Transverse colon (tissue), 4 donors: ENCODE results near the gene PCNX1. TPM values are rescaled to one million over a fixed set of nuclear protein-coding genes. Genes with fewer than 3 reads are reported as not detected.

Source experiments
- DNase-seq: peaks from one replicate; pipeline ENCODE4 v3.0.0-alpha.2; 2019
- H3K27ac ChIP-seq, 4 donors: fragments of 200-600 bp; sonication (generic); 2 replicates each; pipeline ENCODE4 v1.5.1; 2016 to 2018; ENCODE audit warnings: inconsistent platforms in 4 of 4
- H3K27me3 ChIP-seq: fragments of 200-600 bp; sonication (generic); 2 replicates; pipeline ENCODE4 v1.5.1; 2017; ENCODE audit warnings: inconsistent platforms
- H3K36me3 ChIP-seq, 4 donors: fragments of 200-600 bp; sonication (generic); 2 replicates each; pipeline ENCODE4 v1.5.1; 2017 to 2019; ENCODE audit warnings: inconsistent platforms in 4 of 4
- H3K4me1 ChIP-seq, 4 donors: fragments of 200-600 bp; sonication (generic); 2 replicates each; pipeline ENCODE4 v1.5.1; 2017 to 2020; ENCODE audit warnings: inconsistent platforms in 4 of 4
- H3K4me3 ChIP-seq, 4 donors: fragments of 200-600 bp; sonication (generic); 1 replicate in 1 of 4; 2 replicates in 3 of 4; pipeline versions ENCODE4 v1.5.1 to v1.6.1; 2017 to 2019; ENCODE audit warnings: inconsistent platforms in 4 of 4
- H3K9me3 ChIP-seq, 2 donors: fragments of 200-600 bp; sonication (generic); 2 replicates each; pipeline ENCODE4 v1.5.1; 2017 to 2019; ENCODE audit warnings: inconsistent platforms in 2 of 2
- CTCF ChIP-seq, 5 experiments: fragments of 200-600 bp in 3 of 5; fragments of 450-650 bp in 2 of 5; sonication (generic) in 3 of 5; IDR thresholded peaks; 1 replicate in 2 of 5; 2 replicates in 3 of 5; pipeline ENCODE4 v1.5.1; 2016 to 2017; ENCODE audit warnings: antibody characterized with exemption in 5 of 5, inconsistent platforms in 3 of 5, mild to moderate bottlenecking in 2 of 5, moderate library complexity in 1 of 5
- EP300 ChIP-seq: sonication (generic); formaldehyde crosslinking; IDR thresholded peaks from one replicate; pipeline ENCODE4 v1.6.1; 2017; ENCODE audit warnings: antibody characterized with exemption, low read depth
- POLR2A ChIP-seq: fragments of 450-650 bp; IDR thresholded peaks from one replicate; pipeline ENCODE4 v1.6.1; 2016; ENCODE audit warnings: antibody characterized with exemption, mild to moderate bottlenecking, moderate library complexity
- POLR2AphosphoS5 ChIP-seq, 3 donors: sonication (generic); formaldehyde crosslinking; IDR thresholded peaks; one replicate each; pipeline ENCODE4 v1.6.1; 2016; ENCODE audit warnings: antibody characterized with exemption in 3 of 3
- WGBS, 2 donors: methylation state at CpG; one replicate each; pipeline ENCODE4 v1.1.5; 2018; ENCODE audit warnings: low coverage in 1 of 2; 5-methylcytosine and 5-hydroxymethylcytosine counted together
- in situ Hi-C, 4 donors: fragments of 200-750 bp; cut with MboI; loops; one replicate each; pipeline versions ENCODE4 v1.15.0 to v1.15.1; 2017; ENCODE audit warnings: low sequenced_read_pairs in 3 of 4, low pct_ligation_motif_present in 1 of 4, low pct_unique_long_range_greater_than_20kb in 1 of 4
- intact Hi-C: fragments of 100-400 bp; cut with DNase I; formaldehyde crosslinking; loops from one replicate; pipeline ENCODE4 v1.15.1; 2023; ENCODE audit warnings: low total_unique reads
- total RNA-seq, 4 donors: library from RNA; depleted of rRNA; stranded (reverse); fragments of >200 nt; gene quantifications; one replicate each; pipeline ENCODE4 v1.1.0, GENCODE V29; 2016

PCNX1 gene
- total RNA-seq, 4 donors from 2014 or later = 15.0 to 64.6 (median 46.0) TPM

DNA sequence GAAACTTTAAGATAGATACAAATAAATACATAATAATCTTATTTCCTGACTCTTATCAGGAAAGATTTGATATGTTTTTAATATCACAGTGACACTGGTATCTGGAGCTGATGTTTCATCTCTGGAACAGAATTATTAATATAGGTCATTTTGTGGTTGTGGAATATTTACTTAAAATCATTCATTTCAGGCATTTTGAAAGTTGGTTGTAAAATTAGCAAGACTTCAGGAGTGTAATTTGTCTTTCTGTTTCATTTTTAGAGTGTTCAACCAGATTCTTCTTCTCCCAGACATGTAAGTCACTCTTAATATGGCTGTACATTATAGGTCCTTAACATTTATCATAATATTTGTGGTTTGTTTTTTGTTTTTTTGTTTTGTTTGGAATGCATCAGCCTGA lies 115.7 kb downstream of the PCNX1 start:
- in situ Hi-C loops = no loop called here
- no peak for DNase-seq
- no peak overlapping the region for H3K27ac ChIP-seq
- peaks cover 0 to 24% (median 8%) of the 10 kb centered on the region in 4 donors for H3K36me3 ChIP-seq
- H3K4me1 ChIP-seq = peaks cover 0 to 5% (median 0%) of the 10 kb centered on the region in 4 donors
- no peak for TF ChIP-seq POLR2A
- TF ChIP-seq POLR2AphosphoS5 (IDR thresholded peaks at IDR 0.05) = no peak
- TF ChIP-seq EP300 = no peak
- no peak for TF ChIP-seq CTCF (IDR thresholded peaks at IDR 0.05)
- no peak overlapping the region for H3K4me3 ChIP-seq
- intact Hi-C loops = no loop called here
- H3K27me3 ChIP-seq = no peaks in the 10 kb centered on the region
- no peaks in the 10 kb centered on the region for H3K9me3 ChIP-seq

DNA sequence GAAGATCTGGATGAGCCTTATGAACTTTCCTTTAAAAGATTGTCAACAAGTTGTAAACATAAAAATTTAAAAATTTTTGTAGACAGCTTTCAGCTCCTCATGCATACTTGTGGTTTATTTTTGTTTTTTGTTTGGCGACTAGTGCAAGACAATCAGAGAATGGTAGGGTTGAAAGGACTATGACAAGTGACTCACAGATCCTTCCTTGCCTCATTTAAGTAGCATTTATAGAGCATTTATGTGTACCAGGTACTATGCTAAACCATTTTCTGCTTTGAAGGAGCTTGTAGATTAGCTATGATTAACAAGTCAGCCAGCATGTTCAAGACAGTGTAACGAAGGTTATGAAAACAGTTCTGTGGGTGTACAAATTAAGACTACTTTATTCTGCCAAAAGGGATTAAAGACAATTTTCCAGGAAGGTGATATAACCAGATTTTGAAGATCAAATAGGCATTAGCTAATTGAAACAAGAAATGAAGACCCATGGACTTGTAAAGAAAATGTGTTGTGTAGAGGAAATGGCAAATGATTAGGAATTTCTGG lies 122.0 kb downstream of the PCNX1 start:
- in situ Hi-C loops (no loop called here), intact Hi-C loops (no loop called here)
- no peaks in the 10 kb centered on the region for H3K9me3 ChIP-seq
- no peak for DNase-seq
- no peak overlapping the region for H3K27ac ChIP-seq
- WGBS, 2 donors = 96 to 100% methylated on average over 2 of the region's 2 CpGs
- no peaks in the 10 kb centered on the region for H3K4me1 ChIP-seq
- no peak overlapping the region for H3K4me3 ChIP-seq
- peaks cover 0 to 18% (median 7%) of the 10 kb centered on the region in 4 donors for H3K36me3 ChIP-seq
- TF ChIP-seq CTCF (IDR thresholded peaks at IDR 0.05) (no peak), POLR2AphosphoS5 (IDR thresholded peaks at IDR 0.05) (no peak), EP300 (no peak), POLR2A (no peak)
- no peaks in the 10 kb centered on the region for H3K27me3 ChIP-seq

DNA sequence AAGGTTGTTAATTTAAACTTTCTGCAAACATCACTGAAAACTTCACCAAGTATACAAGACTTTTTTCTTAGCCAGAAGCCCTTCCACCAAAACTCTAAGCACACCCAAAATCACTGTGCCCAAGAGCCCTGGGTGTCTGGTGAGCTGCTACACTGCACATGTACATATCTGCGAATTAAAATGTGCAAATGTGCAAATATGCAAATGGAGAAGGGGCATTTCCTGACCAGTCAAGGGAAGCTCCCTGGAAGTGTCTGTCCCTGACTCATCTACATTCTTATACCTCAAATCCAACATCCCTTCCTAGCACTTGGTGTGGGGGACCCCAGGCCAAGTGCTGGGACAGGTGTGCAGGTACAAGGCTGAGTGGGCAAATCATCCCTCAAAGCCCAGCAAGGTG lies 123.7 kb downstream of the PCNX1 start:
- TF ChIP-seq POLR2A (no peak), CTCF (IDR thresholded peaks at IDR 0.05) (no peak), EP300 (no peak), POLR2AphosphoS5 (IDR thresholded peaks at IDR 0.05) (no peak)
- H3K27ac ChIP-seq = no peak overlapping the region
- no peaks in the 10 kb centered on the region for H3K4me1 ChIP-seq
- intact Hi-C loops = no loop called here
- H3K27me3 ChIP-seq = no peaks in the 10 kb centered on the region
- WGBS, 2 donors = 94 to 100% methylated on average over 1 of the region's 1 CpG
- no peak for DNase-seq
- H3K9me3 ChIP-seq = no peaks in the 10 kb centered on the region
- no peak overlapping the region for H3K4me3 ChIP-seq
- peaks cover 0 to 18% (median 8%) of the 10 kb centered on the region in 4 donors for H3K36me3 ChIP-seq
- in situ Hi-C loops = no loop called here

- peaks cover 0 to 9% of the 10 kb centered on the region in 2 donors for H3K9me3 ChIP-seq
- in situ Hi-C loops = no loop called here
These were observed 129.2 kb downstream of the PCNX1 start for GRCh38 chr14:71036433-71036832.

More at GRCh38 chr14:71036433-71036832, 129.2 kb downstream of the PCNX1 start:
- Histone ChIP-seq H3K36me3 (peaks cover 0 to 33% (median 9%) of the 10 kb centered on the region in 4 donors), H3K4me1 (no peaks in the 10 kb centered on the region), H3K27me3 (no peaks in the 10 kb centered on the region), H3K27ac (no peak overlapping the region), H3K4me3 (no peak overlapping the region)
- WGBS, 2 donors = 97 to 98% methylated on average over 4 of the region's 4 CpGs
- TF ChIP-seq EP300 (no peak), POLR2A (no peak), CTCF (IDR thresholded peaks at IDR 0.05) (no peak), POLR2AphosphoS5 (IDR thresholded peaks at IDR 0.05) (no peak)
- intact Hi-C loops = no loop called here
- DNase-seq = no peak
